Endothelial cell of umbilical vein (primary cell): ENCODE measurements around the gene STK32C. TPM values are rescaled to one million over a fixed set of nuclear protein-coding genes. Genes with fewer than 3 reads are reported as not detected.

Experiments
- BruUV-seq: library from RNA; stranded (reverse); fragments of 400-500 nt; replicated peaks from 2 replicates; lab custom pipeline; 2021; lab: Mats Ljungman, UMichigan
- CTCF ChIA-PET: fragments of 300-600, 350-600 bp; sonication (Branson Sonifier 250); formaldehyde crosslinking; loops from one replicate; lab custom pipeline; 2021; ENCODE audit warnings: antibody characterized with exemption, inconsistent platforms; lab: Charles Lee
- POLR2A ChIA-PET: fragments of 300-600, 350-600 bp; sonication (Branson Sonifier 250); formaldehyde crosslinking; loops from one replicate; lab custom pipeline; 2021; ENCODE audit warnings: antibody characterized with exemption, inconsistent platforms; lab: Charles Lee
- DNase-seq: peaks from one replicate; pipeline ENCODE4 v3.0.0-alpha.2; 2011; ENCODE audit warnings: low read depth, low spot score
- FAIRE-seq: peaks from 2 replicates; lab custom pipeline; 2011; peaks lifted over from hg19 to GRCh38; lab: Jason Lieb, UNC
- H2AFZ ChIP-seq: 2 replicates; pipeline ENCODE4 v1.6.0; 2012; ENCODE audit warnings: low read depth, low read length, control low read depth, inconsistent platforms
- H3K27ac ChIP-seq: 2 replicates; pipeline ENCODE4 v1.5.1; 2011; ENCODE audit warnings: low read depth, mild to moderate bottlenecking, control low read depth, low read length, moderate library complexity; ENCODE audit not compliant: insufficient read depth
- H3K27me3 ChIP-seq, 2 experiments: 2 replicates each; pipeline versions ENCODE4 v1.6.0 to v1.6.1; 2011; ENCODE audit warnings: low read length in 2 of 2, mixed read lengths in 1 of 2; ENCODE audit not compliant: control insufficient read depth in 2 of 2, insufficient read depth in 2 of 2
- H3K36me3 ChIP-seq, 2 experiments: 2 replicates in 1 of 2; 3 replicates in 1 of 2; pipeline ENCODE4 v1.5.1; 2011; ENCODE audit warnings: low read length in 2 of 2, mild to moderate bottlenecking in 1 of 2, moderate library complexity in 1 of 2; ENCODE audit not compliant: control insufficient read depth in 2 of 2, insufficient read depth in 2 of 2; ENCODE audit errors: extremely low read depth in 1 of 2
- H3K4me1 ChIP-seq: 3 replicates; pipeline ENCODE4 v1.5.1; 2011; ENCODE audit warnings: mild to moderate bottlenecking, low read length; ENCODE audit not compliant: control insufficient read depth, insufficient read depth; ENCODE audit errors: extremely low read depth
- H3K4me2 ChIP-seq: 2 replicates; pipeline ENCODE4 v1.6.1; 2011; ENCODE audit warnings: low read length, control low read depth, mixed read lengths; ENCODE audit not compliant: insufficient read depth
- H3K4me3 ChIP-seq, 3 experiments: fragments of 200-600 bp in 1 of 3; sonication (generic), shearing (Covaris generic) in 1 of 3; replicated peaks in 1 of 3; 2 replicates each; pipeline ENCODE4 v1.5.1; 2011 to 2016; ENCODE audit warnings: control low read depth in 3 of 3, low read length in 3 of 3, mild to moderate bottlenecking in 2 of 3, inconsistent platforms in 1 of 3, low read depth in 1 of 3, moderate library complexity in 1 of 3; ENCODE audit not compliant: insufficient read depth in 1 of 3
- H3K79me2 ChIP-seq: 2 replicates; pipeline ENCODE4 v1.6.0; 2012; ENCODE audit warnings: low read length, inconsistent platforms; ENCODE audit not compliant: control insufficient read depth, insufficient read depth
- H3K9ac ChIP-seq: replicated peaks from 2 replicates; pipeline ENCODE3; 2011; ENCODE audit warnings: low read length, control low read depth; ENCODE audit not compliant: insufficient read depth; ENCODE audit errors: extremely low read depth
- H3K9me1 ChIP-seq: replicated peaks from 3 replicates; pipeline ENCODE4 v1.6.0; 2011; ENCODE audit warnings: mild to moderate bottlenecking, low read length; ENCODE audit not compliant: control insufficient read depth, insufficient read depth; ENCODE audit errors: extremely low read depth
- H3K9me3 ChIP-seq: replicated peaks from 2 replicates; pipeline ENCODE4 v1.5.1; 2012; ENCODE audit warnings: low read length, inconsistent platforms; ENCODE audit not compliant: control insufficient read depth, insufficient read depth
- H4K20me1 ChIP-seq: replicated peaks from 2 replicates; pipeline ENCODE3; 2011; ENCODE audit warnings: mild to moderate bottlenecking, low read length; ENCODE audit not compliant: control insufficient read depth, insufficient read depth; ENCODE audit errors: extremely low read depth
- CTCF ChIP-seq, 2 donors: IDR thresholded peaks; 1 replicate in 1 of 2; 2 replicates in 1 of 2; pipeline ENCODE4 v1.5.1; 2011; ENCODE audit warnings: low read length in 2 of 2, mild to moderate bottlenecking in 2 of 2, moderate library complexity in 2 of 2, control low read depth in 1 of 2, inconsistent platforms in 1 of 2, low read depth in 1 of 2; ENCODE audit not compliant: insufficient read depth in 1 of 2; ENCODE audit errors: extremely low read depth in 1 of 2
- EZH2 ChIP-seq: IDR thresholded peaks from 2 replicates; pipeline ENCODE4 v1.6.1; 2012; ENCODE audit warnings: borderline replicate concordance, low read depth, mild to moderate bottlenecking, moderate library complexity, low read length, inconsistent platforms; ENCODE audit not compliant: severe bottlenecking
- FOS ChIP-seq: IDR thresholded peaks from 2 replicates; pipeline ENCODE4 v1.6.1; 2011; ENCODE audit warnings: mild to moderate bottlenecking, low read length, moderate library complexity, borderline replicate concordance; ENCODE audit not compliant: insufficient read depth
- GATA2 ChIP-seq: IDR thresholded peaks from 2 replicates; pipeline ENCODE4 v1.7.0; 2011; ENCODE audit warnings: low read depth, mild to moderate bottlenecking, moderate library complexity, mixed read lengths, low read length; ENCODE audit not compliant: insufficient read length, insufficient read depth
- JUN ChIP-seq: IDR thresholded peaks from 2 replicates; pipeline ENCODE4 v1.6.1; 2011; ENCODE audit warnings: borderline replicate concordance, low read depth; ENCODE audit not compliant: insufficient read length, insufficient read depth
- MYC ChIP-seq: IDR thresholded peaks from one replicate; pipeline ENCODE4 v1.6.1; 2011; ENCODE audit warnings: mild to moderate bottlenecking, low read depth, low read length
- POLR2A ChIP-seq: IDR thresholded peaks from 2 replicates; pipeline ENCODE4 v1.6.1; 2012; ENCODE audit warnings: low read depth, mild to moderate bottlenecking, control low read depth, low read length
- dilution Hi-C: fragments of 300-500 bp; cut with MboI; formaldehyde crosslinking; loops from one replicate; pipeline ENCODE4 v1.15.0; 2019; ENCODE audit warnings: low sequenced_read_pairs; ENCODE audit not compliant: extremely low pct_ligation_motif_present
- intact Hi-C: fragments of 100-400 bp; cut with micrococcal nuclease; formaldehyde crosslinking; loops from one replicate; pipeline ENCODE4 v1.10.0; 2022
- polyA plus RNA-seq, 4 experiments: library from polyadenylated mRNA; depleted of rRNA in 3 of 4; stranded (reverse) in 3 of 4; unstranded in 1 of 4; fragments of >200 nt; gene quantifications; 2 replicates each; pipeline versions ENCODE4 v1.2.1 to v1.2.3, GENCODE V29; 2011 to 2012; ENCODE audit warnings: missing spikeins in 1 of 4
- total RNA-seq: library from RNA; stranded (reverse); gene quantifications from 2 replicates; pipeline ENCODE4 v1.2.3, GENCODE V29; 2021

Gene STK32C
- total and polyA plus RNA-seq, 2 donors (not counting 3 experiments of a cell fraction or from before 2014, with no cell fraction given), result 5.4 to 14.1 TPM

- Histone ChIP-seq H4K20me1 (no peaks in the 10 kb centered on the region), H3K27me3 (peaks cover 0 to 2% of the 10 kb centered on the region in 2 experiments), H3K4me2 (no peak overlapping the region), H3K36me3 (no peaks in the 10 kb centered on the region), H2AFZ (no peak overlapping the region), H3K9me1 (no peaks in the 10 kb centered on the region), H3K4me1 (no peaks in the 10 kb centered on the region), H3K9ac (no peak overlapping the region), H3K9me3 (no peaks in the 10 kb centered on the region), H3K4me3 (no peak overlapping the region), H3K79me2 (no peaks in the 10 kb centered on the region), H3K27ac (no peak overlapping the region)
- intact Hi-C loops (no loop called here), dilution Hi-C loops (no loop called here)
- CTCF ChIA-PET, result no interaction called here
- TF ChIP-seq JUN (no peak), FOS (no peak), MYC (no peak), EZH2 (no peak), CTCF (IDR thresholded peaks at IDR 0.05; ENCODE audit: extremely low read depth in 1 of 2, insufficient read depth in 1 of 2, low read depth in 1 of 2, low read length in 2 of 2) (no peak), GATA2 (no peak), POLR2A (no peak)
- no peak for DNase-seq
- no TSS peak for BruUV-seq
- POLR2A ChIA-PET, result no interaction called here
- no peak for FAIRE-seq
These were observed 7.2 kb downstream of the STK32C start for GRCh38 chr10:132300582-132300981.
